UCSD-AML1 (cell line): ENCODE measurements around the gene LCT.
"Not testable (repeated sequence)": the region's sequence is repeated elsewhere in the genome, so short reads cannot be mapped to it uniquely, and the experiment has no call there.

ENCODE experiments used
- DNase-seq: peaks from one replicate; lab custom pipeline; 2025; ENCODE audit not compliant: unreplicated experiment; lab: John Stamatoyannopoulos, UW

The LCT gene

DNA sequence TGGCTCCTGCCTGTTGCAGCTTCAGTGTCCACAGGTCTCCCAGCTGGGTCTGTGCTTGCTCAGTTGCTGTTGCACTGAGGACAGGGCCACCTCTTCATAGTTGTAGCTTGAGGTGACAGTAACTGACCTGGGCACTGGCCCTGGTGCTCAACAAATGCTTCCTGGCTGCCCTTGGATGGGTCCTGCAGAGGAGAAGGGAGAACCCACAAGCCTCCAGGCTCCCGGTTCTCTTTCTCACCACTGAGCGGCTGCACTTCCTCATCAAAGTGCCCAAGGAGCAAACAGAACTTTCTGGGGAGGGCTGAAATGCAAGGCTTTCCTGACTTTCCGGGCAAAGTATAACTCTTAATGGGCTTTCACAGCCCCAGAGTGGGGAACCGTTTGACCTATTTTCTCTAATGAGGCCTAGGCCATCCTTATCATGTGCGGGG, 38.7 kb downstream of the LCT start:
- DNase-seq, result no peak

DNA sequence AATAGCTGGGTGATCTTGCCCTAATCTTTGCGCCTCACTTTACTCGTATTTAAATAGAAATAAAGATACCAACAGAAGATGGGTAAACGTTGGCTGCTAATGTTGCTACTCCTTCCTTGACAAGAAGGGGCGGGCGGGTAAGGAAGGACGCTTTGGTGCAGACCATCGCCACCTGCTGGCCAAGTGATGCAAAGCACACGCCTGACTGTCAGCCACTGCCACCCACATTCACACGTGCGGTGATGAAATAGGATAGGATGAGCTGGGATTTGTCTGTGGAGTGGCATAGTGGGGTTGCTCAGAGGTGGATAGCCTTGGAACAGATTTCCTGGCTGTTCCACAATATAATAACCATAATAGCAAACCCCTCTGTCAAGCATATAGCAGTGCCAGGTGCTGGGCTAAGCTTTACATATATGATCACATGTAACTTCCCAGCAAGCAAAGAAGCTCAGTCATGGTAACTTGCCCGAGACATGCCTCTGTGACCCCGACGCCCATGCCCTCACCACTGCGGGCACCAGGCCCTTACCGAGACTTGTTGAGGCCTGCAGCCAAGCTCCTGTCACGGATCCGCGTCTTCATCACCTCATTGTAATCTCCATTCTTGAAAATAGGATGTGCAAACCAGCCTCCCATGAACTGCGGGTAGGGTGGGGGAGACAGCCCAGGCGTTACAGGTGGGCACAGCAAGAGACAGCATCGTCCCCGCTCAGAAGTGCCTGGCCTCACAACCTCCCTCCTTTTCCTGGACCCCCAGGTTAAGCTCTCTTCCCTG, 39.3 kb downstream of the LCT start:
- DNase-seq, result peak; percentile 72

DNA sequence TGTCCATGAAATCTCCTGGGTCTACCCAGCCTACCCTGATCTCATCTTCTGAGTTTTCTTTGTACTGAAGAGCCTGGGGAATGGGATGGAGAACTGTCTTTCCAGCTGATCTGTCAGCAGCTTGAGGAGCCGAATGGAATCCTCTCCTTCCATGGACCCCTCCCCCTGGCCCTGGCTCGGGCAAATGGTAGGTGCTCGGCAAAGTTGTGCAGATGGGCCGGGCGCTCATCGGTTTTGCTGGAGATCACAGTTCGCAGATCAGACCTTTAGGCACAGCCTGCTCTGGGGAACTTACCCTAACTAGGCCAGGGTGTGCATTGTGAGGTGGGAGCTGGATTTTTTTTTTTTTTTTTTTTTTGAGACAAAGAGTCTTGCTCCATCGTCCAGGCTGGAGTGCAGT, 40.4 kb downstream of the LCT start:
- no peak for DNase-seq

DNA sequence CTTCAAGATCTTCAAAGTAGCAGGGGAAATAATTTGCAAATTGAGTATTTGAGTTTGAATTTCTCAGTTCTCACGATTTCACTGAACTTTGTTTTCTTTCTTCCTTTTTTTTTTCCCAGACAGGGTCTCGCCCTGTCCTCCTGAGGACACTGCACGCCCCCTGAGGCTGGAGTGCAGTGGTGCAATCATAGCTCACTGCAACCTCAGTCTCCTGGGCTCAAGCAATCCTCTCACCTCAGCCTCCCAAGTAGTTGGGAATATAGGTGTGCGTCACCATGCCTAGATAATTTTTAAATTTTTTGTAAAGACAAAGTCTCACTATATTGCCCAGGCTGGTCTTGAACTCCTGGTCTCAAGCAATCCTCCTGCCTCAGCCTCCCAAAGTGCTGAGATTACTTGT, 41.3 kb downstream of the LCT start:
- not testable (repeated sequence) for DNase-seq

GRCh38 chr2:135792401-135793150, 44.4 kb downstream of the LCT start:
- DNase-seq, result no peak

DNA sequence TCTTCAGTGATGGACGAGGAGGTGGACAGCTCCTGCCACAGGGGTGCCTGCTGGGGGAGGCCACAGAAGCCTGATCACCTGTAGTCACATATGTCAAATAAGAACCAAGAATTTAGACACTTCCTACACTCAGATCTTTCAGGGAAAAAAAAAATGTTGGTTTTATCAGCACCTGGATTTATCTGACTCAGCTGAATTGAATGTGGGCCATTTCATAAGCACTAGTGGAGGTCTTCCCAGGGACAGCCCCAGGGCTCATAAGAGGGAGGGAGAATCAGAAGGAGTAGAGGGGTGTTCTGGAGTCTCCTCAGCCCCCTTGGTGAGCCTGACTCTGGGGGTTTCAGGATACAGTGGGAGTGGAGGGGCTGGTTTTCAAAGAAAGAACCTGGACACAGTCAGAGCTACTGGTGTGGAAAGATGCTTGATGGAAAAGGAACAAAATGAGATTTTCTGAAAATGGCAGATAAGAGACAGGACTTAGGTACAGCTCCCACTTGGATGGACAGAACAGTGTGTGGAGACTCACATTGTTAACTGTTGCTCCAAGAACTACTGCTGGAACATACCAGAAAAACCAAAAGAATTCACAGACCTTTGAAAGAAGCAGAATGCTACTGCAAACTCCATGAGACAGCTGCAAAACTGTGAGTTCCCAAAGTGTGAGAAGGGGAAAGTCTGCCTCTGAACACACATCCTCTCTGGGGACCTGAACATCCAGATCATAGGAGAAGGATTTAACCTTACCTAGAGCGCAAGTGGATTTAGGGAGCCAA, 45.4 kb downstream of the LCT start:
- no peak for DNase-seq

- no peak for DNase-seq
These were observed 46.6 kb downstream of the LCT start for GRCh38 chr2:135790423-135790822.

- no peak for DNase-seq
These were observed 50.2 kb downstream of the LCT start for GRCh38 chr2:135786823-135787222.

DNA sequence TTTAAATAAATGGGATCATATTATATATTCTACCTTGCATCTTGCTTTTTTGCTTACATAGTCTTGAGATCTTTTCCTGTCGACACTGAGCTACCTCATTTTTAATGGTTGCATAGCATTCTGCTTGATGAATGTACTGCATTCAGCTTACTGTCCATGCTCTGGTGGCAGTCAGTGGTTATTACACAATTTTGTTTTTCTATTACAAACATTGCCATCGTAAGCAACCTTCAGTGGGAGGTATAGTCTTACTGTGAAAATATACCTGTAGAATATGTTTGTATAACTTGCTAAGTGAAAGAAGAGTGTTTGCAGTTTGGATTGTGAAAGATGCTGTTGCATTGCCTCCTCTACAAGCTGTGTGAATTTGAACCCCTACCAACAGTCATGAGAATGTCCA, 52.0 kb downstream of the LCT start:
- DNase-seq, result no peak

DNA sequence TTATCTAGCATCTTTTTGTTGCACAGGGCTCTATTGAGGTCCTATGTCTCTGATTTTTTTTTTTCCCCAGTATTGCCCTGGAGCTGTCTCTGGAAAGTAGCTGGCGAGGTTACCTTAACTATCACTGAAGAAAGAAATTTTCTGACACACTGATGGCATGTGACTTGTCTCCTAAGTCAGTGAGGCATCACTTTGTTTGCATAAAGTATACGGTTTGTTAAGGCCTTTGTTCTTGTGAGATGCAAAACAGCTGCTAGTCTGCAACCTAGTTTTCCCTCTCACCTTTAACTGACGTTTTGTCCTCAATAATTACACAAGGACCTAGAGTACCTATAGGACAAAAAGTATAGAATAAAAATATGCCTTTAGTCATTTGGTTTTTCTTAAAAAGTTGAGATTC, 53.5 kb downstream of the LCT start:
- DNase-seq, result no peak

- DNase-seq, result no peak
These were observed 54.8 kb downstream of the LCT start for GRCh38 chr2:135782231-135782630.

DNA sequence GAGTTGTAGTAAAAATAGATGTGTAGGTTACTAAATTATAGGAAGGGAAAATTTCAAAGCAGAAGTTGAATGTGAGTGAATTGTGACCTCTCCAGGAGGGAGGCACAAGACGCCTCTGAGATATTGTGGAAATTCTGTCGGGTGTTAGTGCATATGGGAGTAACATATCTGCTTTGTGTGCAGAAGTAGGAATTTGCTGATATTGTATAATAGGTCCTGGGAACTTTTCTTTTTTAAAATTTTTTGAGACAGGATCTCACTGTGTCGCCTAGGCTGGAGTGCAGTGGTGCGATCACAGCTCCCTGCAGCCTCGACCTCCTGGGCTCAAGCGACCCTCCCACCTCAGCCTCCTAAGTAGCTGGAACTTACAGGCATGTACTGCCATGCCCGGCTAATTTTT, 60.6 kb downstream of the LCT start:
- no peak for DNase-seq

DNA sequence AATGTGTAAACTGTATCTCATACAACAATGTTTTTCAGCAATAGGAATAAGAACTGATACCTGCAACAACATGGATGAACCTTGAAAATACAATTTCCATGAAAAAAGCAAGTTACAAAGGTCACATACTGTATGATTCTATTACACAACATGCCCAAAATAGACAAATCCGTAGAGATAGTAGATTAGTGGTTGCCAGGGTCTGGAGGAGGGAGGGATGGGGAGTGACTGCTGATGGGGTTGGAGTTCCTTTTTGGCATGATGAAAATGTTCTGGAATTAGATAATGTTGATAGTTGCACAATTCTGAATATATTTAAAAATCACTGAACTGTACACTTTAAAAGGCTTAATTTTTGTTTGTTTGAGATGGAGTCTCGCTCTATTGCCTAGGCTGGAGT, 61.6 kb downstream of the LCT start:
- DNase-seq, result no peak

DNA sequence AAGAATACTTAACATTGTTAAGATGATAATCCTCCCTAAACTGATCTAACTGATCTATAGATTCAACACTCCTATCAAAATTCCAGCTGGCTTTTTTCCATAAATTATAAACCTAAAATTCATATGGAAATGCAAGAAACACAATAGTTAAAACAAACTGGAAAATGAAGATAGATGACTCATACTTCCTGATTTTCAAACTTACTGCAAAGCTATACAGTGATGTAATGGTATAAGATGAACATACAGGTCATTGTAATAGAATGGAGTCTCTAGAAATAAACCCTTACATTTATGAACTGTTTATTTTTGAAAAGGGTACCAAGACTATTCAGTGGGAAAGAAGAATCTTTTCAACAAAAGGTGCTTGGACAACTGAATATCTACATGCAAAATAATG, 63.1 kb downstream of the LCT start:
- DNase-seq, result no peak

GRCh38 chr2:135773319-135773718, 63.7 kb downstream of the LCT start:
- DNase-seq, result no peak

GRCh38 chr2:135768863-135769262, 68.1 kb downstream of the LCT start:
- DNase-seq, result no peak

DNA sequence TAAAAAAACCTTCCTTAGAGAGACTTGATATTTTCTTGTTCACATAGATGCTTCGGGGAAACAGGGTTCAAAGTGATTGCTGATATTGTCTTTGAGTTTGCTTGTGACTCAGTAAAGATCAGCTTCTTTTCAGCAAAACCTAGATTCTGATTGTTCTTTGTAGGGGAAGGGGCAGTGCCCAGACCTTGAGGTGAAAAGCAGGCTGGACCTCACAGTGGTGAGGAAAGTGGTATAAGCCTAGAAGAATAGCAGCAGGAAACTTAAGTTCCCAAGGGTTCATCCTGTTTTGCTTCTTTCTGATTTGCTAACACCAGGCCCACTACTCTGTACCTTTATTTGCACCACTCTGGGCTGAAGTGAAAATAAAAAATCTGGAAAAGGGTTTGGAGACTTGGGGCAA, 74.5 kb downstream of the LCT start:
- no peak for DNase-seq

DNA sequence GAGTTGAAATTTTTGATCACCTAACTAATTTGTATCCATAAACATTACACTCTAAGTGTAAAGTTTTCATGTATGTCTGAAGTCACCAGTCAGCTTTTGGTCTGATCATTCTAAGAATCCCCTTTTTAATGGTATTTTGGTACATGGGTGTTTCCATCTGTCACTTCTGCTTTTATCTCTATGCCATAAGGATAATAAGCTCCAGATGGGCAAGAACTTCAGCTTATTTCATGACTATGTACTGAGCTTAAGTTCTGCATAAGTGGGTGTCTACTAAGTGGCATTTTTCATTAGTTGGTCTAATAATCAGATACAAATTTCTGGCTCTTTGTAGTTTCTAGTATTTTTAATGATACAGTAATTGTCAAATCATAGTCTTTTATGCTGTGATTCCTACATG, 75.0 kb downstream of the LCT start:
- DNase-seq, result no peak

- no peak for DNase-seq
These were observed 80.3 kb downstream of the LCT start for GRCh38 chr2:135756692-135757091.

- no peak for DNase-seq
These were observed 81.4 kb downstream of the LCT start for GRCh38 chr2:135755573-135755972.

- no peak for DNase-seq
These were observed 91.4 kb downstream of the LCT start for GRCh38 chr2:135745545-135745944.
